ENCODE measurements around the gene SLX9.

- no peak for TF ChIP-seq CTCF (IDR thresholded peaks at IDR 0.05)
- TF ChIP-seq EP300 (IDR thresholded peaks at IDR 0.05): no peak
These were observed 345 bp downstream of the SLX9 start for GRCh38 chr21:44940116-44940631.
